HEK293 (cell line): ENCODE results near the gene SIX3.

Experiments used
- CTCF ChIP-seq: fragments of 450-650 bp; formaldehyde crosslinking; IDR thresholded peaks from 2 replicates; pipeline ENCODE4 v1.5.1; 2016; ENCODE audit warnings: missing biosample characterization, missing genetic modification characterization
- FEZF1 ChIP-seq: fragments of 450-650 bp; formaldehyde crosslinking; IDR thresholded peaks from 2 replicates; pipeline ENCODE4 v1.5.1; 2016; ENCODE audit warnings: missing biosample characterization, missing genetic modification characterization
- GLIS1 ChIP-seq: fragments of 450-650 bp; formaldehyde crosslinking; IDR thresholded peaks from 2 replicates; pipeline ENCODE4 v1.5.1; 2016; ENCODE audit warnings: missing biosample characterization, missing genetic modification characterization
- ZBTB26 ChIP-seq: fragments of 450-650 bp; formaldehyde crosslinking; optimal IDR thresholded peaks from 2 replicates; pipeline ENCODE3; 2016; ENCODE audit warnings: missing biosample characterization, mild to moderate bottlenecking, missing genetic modification characterization
- ZNF747 ChIP-seq: fragments of 450-650 bp; formaldehyde crosslinking; IDR thresholded peaks from 2 replicates; pipeline ENCODE4 v1.5.1; 2016; ENCODE audit warnings: missing biosample characterization, missing genetic modification characterization
- ZNF776 ChIP-seq: fragments of 450-650 bp; formaldehyde crosslinking; IDR thresholded peaks from 2 replicates; pipeline ENCODE4 v1.5.0; 2017; ENCODE audit warnings: missing biosample characterization, missing genetic modification characterization, borderline replicate concordance
- ZSCAN5A ChIP-seq: fragments of 450-650 bp; formaldehyde crosslinking; IDR thresholded peaks from 2 replicates; pipeline ENCODE4 v1.5.1; 2016; ENCODE audit warnings: missing biosample characterization, missing genetic modification characterization

- TF ChIP-seq CTCF (tag by site-specific recombination) (no peak), ZBTB26 (no peak), ZNF747 (no peak), ZSCAN5A (tag by site-specific recombination) (no peak), ZNF776 (tag by site-specific recombination) (no peak), FEZF1 (no peak), GLIS1 (tag by site-specific recombination) (no peak)
These were observed 10.2 kb downstream of the SIX3 start for GRCh38 chr2:44951714-44952113.
